HG03060 (cell line): ENCODE measurements around the gene CYB561D2.

ENCODE experiments used
- ATAC-seq: cut with Tn5 transposase; IDR thresholded peaks from one replicate; pipeline ENCODE4 v1.9.1; 2021; ENCODE audit warnings: low read depth, moderate number of reproducible peaks; ENCODE audit not compliant: unreplicated experiment

CYB561D2 gene

GRCh38 chr3:50323092-50323600, 27.5 kb upstream of the CYB561D2 start:
- no peak for ATAC-seq

GRCh38 chr3:50323614-50324199, 27.0 kb upstream of the CYB561D2 start:
- no peak for ATAC-seq

DNA sequence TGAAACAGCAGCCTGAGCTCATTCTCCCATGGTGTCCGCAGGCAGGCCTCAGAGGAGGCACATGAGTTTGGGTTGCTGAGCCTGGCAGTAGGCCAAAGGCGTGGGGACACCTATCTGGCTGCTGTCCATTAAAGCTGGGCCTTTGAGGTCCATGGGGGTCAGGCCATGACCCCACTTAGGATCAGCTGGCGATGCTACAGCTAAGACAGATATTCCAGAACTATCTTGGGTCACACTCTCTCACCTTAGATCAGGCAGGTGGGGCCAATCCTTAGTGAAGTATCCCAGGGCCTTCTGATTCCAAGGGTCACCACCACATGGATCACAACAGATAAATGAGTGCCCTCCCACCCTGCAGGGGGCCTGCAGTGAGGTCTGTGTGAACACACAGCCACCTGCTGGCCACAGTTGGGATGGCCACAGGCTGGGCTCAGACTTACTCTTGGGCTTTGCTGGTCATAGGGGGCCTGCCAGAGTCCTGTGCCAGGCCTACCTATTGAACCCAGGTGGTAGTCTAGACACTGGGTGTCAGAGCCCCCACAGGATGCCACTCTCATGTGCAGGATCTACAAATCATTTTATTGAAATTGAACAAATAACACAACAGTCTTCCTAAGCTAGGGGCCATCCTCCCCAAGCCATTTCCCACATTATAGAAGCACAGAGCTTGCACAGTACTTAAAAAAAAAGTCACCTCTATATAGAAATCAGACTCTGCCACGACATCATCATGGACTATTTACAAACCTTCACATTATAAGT, 26.1 kb upstream of the CYB561D2 start:
- no peak for ATAC-seq

GRCh38 chr3:50325113-50325480, 25.6 kb upstream of the CYB561D2 start:
- no peak for ATAC-seq

DNA sequence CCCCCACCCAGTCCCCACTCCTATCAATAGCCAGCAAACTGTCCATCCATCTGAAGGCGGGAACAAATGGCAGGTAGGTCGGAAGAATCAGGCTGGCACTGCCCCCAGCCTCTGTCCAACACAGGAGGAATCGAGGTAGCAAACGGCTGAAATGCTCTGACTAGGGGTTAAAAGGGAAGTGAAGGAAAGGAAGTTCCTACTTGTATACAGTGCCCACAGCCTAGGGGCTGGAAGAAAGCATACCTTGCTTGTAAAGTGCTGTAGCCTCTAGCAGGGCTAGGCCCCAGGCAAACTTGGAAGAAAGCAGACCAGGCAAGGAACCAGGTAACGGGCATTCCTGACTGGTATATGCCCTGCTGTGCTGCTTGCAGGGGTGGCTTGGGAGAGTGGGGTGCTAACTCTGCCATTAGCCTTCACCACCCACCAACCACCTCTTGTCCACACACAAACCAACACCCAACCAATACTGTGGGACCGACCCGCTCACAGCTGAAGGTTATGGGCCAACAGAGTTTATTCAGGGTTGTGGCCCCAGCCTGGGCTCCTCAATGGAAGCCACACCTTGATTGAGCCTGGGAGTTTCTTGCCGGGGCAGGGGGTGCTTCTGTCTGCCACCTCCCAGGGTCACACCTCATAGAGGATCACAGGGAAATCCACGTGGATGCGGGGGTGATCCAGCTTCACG, 25.0 kb upstream of the CYB561D2 start:
- ATAC-seq: no peak

DNA sequence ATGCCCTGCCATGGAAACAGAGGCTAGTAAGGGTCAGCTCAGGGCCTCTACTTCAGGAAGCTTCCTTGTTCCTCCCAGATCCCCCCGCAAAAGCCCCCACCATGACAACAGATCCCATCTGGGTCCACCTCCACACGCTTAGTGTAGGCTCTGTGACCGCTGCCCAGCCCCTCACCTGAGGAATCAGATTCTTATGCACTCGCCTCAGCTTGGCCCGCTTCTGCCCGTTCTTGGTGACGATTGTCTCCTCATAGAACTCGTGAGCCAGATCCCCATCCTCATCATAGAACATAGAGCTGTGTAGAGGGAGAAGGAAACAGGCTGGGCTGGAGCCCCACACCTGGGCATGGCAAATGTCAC, 24.5 kb upstream of the CYB561D2 start:
- ATAC-seq: no peak

DNA sequence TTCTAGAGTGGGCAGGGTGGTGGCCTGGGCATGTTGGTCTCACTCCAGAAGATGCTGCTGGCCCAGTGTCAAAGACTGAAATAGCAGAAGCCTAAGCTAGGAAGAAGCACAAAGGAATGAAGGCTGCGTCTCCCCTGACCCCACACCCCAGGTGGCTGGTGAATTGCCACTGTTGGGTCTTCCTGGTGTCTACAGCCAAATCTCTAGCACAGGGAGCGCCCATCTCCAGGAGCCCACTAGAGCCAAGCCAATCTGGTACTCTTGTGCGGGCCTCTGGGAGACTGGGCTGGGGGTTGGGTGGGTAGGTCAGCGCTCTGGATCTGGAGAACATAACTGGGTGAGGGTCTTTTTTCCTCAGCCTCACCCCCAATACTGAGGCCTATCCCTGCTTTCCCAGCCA, 23.5 kb upstream of the CYB561D2 start:
- ATAC-seq: no peak

DNA sequence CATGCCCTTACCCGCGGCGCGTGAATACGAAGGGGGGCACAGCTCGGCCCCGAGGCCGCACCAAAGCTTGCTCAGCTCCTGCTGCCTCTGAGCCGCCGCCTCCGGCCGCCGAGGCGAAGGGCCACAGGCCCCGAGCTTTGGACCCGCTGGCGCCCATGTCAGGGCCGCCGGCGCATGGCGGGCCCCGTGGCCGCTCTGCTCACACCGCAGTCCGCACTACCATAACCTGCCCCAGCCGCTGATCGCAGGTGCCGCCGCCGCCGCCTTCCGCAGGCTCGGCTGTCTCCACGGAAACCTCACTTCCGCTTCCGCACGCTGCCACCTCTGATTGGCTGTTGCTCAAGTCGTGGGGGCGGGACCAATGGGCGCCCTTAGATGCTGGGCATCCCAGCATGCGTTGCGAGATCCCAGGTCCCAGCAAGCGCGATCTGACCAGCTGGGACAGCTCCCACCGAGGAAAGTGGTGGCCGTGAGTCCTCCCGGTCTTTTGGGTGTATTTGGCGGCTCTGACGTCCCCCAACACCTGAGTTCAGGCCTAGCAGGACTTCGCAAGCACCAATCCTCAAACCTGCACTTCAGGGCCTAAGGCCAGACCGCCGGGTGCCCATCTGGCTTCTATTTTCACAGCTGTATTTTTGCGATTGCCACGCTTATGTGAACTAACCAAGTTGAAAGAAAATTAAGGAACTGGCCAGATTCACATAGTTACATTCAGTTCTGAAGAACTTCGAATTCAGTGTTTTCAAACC, 22.5 kb upstream of the CYB561D2 start, which contains the start of gene TUSC2:
Gene TUSC2, minus strand, starts transcription at position 281 of the 749 bp plus-strand sequence. Its CDS starts 124 bp downstream, at position 157.
- ATAC-seq: peak; percentile 67

DNA sequence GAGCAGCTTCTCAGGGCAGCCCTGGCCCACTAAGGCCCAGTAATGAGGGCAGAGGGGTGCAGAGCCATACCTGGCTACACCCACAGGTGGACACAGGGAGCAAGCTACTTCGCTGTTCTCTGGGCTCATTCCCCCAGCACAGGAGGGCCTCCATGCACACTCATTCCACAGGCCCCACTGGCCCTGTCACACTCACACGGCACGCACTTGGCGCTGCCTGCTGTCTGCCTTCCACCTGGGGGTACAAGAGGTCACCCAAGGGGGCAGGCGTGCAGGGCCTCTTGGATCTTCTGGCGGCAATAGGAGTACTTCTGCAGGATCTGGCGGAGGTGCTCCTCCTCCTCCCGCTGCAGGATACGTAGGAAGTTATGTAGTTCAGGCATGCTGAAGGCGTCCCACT, 20.3 kb upstream of the CYB561D2 start:
- ATAC-seq: no peak

- no peak for ATAC-seq
Measured at GRCh38 chr3:50331364-50331907, 19.2 kb upstream of the CYB561D2 start.

GRCh38 chr3:50333744-50334328, 16.8 kb upstream of the CYB561D2 start:
- no peak for ATAC-seq

DNA sequence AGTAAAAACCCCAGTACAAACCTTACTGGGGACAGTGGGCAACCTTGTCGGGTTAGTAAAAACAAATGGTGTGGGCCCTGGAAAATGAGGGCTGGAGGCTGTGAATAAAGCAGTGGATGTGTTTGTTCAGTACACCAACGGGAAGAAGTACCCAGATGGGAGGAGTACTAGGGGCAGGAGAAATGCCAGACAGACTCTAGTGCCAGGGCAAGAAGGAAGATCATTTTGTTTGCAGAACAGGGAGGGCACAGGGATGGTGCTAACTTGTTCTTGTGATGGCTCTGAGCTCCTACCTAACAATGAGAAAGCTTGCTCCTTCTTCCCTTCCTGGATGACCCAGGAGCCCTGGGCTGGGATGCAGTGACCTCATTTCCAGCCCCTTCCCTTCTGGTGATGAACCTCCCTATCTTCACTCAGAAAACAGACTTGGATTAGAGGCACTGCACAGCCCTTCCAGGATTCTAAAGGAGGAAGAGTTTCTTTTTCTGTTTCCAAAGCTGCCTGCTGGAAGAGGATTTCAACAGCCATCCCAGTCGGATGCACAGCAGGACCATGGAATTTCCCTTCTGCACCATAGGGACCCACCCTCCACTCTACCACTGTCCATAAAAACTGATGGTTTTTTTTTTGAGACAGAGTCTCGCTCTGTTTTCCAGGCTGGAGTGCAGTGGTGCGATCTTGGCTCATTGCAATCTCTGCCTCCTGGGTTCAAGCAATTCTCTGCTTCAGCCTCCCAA, 16.2 kb upstream of the CYB561D2 start:
- no peak for ATAC-seq

DNA sequence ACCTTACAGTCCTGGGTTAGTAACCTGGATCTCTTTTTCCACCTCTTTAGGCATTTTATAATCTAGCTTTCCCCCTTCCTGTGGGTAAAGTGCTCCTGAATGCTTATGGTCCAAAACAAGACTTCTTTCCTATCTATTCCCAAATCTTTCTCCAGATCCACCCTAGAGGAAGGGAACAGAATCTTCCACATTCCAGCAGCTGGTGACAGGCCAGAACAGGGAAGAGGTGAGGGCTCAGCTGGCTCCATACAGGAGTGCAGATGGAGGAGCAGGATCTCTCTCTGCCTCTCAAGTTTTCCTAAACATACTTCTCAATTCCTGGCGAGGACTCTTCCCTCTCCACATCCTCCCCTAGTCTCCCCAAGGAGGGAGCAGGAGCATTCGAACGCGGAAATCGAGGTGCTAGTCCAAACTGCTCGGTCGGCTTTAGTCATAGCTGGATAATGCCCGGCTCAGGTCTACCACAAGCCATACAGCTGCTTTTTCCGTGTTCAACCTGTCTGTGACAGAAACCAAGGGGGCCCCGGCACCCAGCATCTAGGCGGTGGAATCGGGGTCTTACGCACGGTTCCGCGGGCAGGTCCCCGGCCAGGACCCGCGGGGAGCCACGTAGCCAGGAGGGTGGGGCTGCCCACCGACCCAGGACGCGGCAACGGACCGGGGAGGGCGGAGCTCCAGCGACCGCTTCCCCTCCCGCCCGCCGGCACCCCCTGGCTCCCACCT, 14.0 kb upstream of the CYB561D2 start:
- ATAC-seq: peak; percentile 15

DNA sequence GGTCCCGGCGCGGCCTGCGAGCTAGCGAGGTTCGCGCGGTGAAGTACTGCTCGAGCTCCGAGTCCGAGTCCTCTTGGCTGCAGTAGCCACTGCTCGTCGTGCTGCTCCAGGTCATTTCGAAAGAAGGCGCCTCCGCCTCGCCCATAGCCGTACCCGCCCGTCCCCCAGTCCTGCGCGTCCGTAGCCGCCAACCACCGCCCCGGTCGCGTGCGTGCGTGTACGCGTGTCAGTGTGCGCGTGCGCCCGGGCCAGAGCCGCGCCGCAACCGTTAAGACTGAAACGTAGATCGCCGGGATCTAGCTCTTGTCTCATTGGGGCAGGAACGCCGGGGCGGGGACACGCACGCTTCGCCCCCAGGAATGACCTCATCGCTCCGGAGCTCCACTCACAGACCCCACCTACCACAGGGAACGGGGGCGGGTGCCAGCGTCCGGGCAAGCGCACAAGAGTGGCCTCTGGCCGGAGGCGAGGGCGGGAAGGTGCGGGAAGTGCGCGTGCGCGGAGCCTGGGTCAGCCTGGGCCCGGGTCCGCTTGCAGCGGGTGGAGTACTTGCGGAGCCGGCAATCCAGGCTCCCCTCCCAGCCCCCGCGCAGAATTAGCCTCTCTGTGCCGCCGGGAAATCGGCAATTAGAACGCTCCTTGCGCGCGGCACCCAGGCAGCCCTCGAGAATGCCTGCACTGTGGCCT, 13.3 kb upstream of the CYB561D2 start:
- peak; percentile 66 for ATAC-seq

DNA sequence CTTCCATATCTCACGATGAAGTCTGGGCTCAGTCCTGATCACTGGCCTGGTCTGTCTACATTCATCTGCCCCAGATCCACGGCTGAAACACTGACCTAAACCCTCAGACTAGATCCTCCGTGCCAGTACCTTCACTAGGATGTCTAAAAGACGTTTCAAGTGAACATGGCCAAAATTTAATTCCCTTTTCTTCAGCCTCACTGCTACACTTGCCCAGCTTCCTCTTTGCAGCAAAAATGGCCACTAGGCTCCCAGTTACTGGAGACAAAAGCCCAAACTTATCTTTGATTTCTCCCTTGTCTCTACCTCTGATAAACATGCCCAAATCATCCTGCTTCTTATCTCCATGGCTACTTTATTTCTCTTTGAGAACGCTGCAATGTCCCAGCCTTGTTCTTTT, 11.7 kb upstream of the CYB561D2 start:
- no peak for ATAC-seq

GRCh38 chr3:50339485-50340146, 11.0 kb upstream of the CYB561D2 start:
- no peak for ATAC-seq

DNA sequence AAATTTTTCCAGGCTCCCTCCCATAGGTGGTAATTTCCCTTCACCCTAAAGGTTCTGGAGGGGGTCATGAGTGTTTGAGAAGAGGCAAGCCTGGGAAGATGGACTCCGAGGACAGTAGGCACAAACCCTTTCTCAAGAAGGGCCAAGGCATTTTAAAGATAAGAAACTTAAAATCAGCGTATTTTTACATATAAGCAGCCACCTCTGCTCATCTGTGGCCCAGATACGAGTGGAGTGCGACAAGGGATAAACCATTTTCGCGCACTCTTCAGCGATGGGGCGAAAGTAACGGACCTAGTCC, 10.6 kb upstream of the CYB561D2 start:
- ATAC-seq: no peak
